ENCODE data around the gene DHX15. TPM values are rescaled to one million over a fixed set of nuclear protein-coding genes. Genes with fewer than 3 reads are reported as not detected.

The DHX15 gene
- total RNA-seq, 1 donor from 2014 or later, result 215 TPM

- intact Hi-C loops (cut with micrococcal nuclease), result no loop called here
Observed at GRCh38 chr4:24495388-24495787, 89.0 kb downstream of the DHX15 start.

GRCh38 chr4:24489870-24490269, 94.5 kb downstream of the DHX15 start:
- intact Hi-C loops (cut with micrococcal nuclease), result loop anchor here (10.0 kb wide), 1 partner anchor 495 kb away; no protein-coding TSS in a partner anchor

GRCh38 chr4:24488399-24489164, 95.8 kb downstream of the DHX15 start:
- intact Hi-C loops (cut with micrococcal nuclease), result loop anchor here (1.0 to 10.0 kb wide), 2 partner anchors 199 to 496 kb away; no protein-coding TSS in a partner anchor

GRCh38 chr4:24482871-24483270, 101.5 kb downstream of the DHX15 start:
- intact Hi-C loops (cut with micrococcal nuclease), result loop anchor here (10.0 kb wide), 1 partner anchor 502 kb away; no protein-coding TSS in a partner anchor

- intact Hi-C loops (cut with micrococcal nuclease), result loop anchor here (10.0 kb wide), 1 partner anchor 1143 kb away; no protein-coding TSS in a partner anchor
Observed at GRCh38 chr4:24477919-24478318, 106.4 kb downstream of the DHX15 start.

Other genes with a start within 250 kb of the DHX15 start
- not detected in 2 replicates for gene SOD3, start 211.0 kb upstream of the DHX15 start, total RNA-seq

Measured in T-helper 2 cell treated with Interferon-gamma antibody and Interleukin-4, amounts not matched to agents 100 ng/mL and 5 ng/mL, for 36 hours (primary cell).